RCC 7860 (cell line): Measurements from ENCODE around the gene CLIP2.
"Not testable (repeated sequence)": the region's sequence is repeated elsewhere in the genome, so short reads cannot be mapped to it uniquely, and the experiment has no call there.

Experiments
- DNase-seq: peaks from one replicate; pipeline ENCODE4 v3.0.0-alpha.2; 2015; ENCODE audit warnings: low spot score
- FAIRE-seq: peaks from 2 replicates; lab custom pipeline; 2012; peaks lifted over from hg19 to GRCh38; lab: Jason Lieb, UNC

CLIP2 gene

DNA sequence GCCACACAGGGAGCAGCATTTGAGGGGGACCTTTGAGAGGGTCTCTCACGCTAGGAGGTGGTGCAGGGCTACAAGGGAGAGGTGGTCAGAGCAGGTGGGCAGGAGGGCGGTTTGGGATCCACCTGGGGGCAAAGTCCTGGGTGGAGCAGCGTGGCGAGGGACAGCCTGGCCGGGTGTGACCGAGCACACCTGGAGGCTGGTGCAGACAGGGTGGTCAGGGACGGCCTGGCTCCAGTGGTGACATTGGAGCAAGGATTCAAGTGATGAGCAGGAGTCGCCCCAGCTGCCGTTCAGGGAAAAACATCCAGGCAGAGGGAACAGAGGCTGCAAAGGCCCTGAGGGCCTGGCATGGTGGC lies 36.0 kb downstream of the CLIP2 start:
- no peak for FAIRE-seq

GRCh38 chr7:74329225-74329624 lies 40.0 kb downstream of the CLIP2 start:
- FAIRE-seq (no peak), DNase-seq (no peak)

More for the DNA sequence above, 36.0 kb downstream of the CLIP2 start:
- no peak for DNase-seq

- FAIRE-seq (no peak), DNase-seq (no peak)
Measured at GRCh38 chr7:74332373-74333176, 43.4 kb downstream of the CLIP2 start.

DNA sequence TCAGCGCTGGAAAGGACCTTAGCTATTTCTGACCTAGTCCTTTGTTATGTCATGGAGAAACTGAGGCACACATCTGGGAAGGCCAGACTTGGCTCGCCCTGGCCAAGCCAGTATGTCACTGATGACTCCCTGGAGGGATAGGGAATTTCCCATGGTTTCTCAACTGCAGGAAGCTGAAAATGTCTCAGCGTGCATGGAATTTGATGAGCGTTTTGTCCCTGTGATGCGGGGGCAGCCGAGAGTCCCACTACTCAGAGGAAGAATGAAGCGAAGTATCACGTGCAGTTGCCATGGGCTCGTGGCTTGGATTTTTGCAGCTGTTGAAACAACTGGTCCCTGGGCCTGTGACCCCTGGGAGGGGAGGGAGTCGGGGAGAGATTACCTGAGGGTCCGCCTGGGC lies 44.8 kb downstream of the CLIP2 start:
- FAIRE-seq = peak; percentile 67
- peak; percentile 85 for DNase-seq

DNA sequence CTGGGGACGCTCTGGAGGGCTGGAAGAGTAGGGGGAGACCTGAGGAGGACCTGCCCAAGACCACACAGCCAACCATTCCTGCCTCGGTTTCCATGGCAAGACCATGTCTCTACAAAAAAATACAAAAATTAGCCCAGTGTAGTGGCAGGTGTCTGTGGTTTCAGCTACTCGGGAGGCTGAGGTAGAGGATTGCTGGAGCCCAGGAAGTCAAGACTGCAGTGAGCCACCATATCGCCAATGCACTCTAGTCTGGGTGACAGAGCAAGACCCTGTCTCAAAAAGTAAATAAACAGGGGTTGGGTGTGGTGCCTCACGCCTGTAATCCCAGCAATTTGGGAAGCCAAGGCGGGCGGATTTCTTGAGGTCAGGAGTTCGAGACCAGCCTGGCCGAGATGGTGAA lies 48.7 kb downstream of the CLIP2 start:
- DNase-seq = no peak
- no peak for FAIRE-seq

GRCh38 chr7:74338366-74339108 lies 49.3 kb downstream of the CLIP2 start:
- DNase-seq (no peak), FAIRE-seq (no peak)

DNA sequence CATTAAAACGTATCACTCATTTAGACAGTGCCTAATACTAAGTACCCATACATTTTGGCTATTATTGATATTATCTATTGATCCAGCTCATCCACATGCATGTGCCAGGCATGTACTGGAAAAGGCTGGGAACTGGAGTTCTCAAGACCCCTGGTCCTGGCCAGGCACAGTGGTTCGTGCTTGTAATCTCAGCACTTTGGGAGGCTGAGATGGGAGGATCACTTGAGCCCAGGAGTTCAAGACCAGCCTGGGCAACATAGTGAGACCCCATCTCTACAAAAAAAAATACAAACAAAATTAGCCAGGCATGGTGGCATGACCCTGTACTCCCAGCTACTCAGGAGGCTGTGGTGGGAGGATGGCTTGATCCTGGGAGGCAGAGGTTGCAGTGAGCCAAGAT lies 50.4 kb downstream of the CLIP2 start:
- FAIRE-seq, DNase-seq: not testable (repeated sequence)

DNA sequence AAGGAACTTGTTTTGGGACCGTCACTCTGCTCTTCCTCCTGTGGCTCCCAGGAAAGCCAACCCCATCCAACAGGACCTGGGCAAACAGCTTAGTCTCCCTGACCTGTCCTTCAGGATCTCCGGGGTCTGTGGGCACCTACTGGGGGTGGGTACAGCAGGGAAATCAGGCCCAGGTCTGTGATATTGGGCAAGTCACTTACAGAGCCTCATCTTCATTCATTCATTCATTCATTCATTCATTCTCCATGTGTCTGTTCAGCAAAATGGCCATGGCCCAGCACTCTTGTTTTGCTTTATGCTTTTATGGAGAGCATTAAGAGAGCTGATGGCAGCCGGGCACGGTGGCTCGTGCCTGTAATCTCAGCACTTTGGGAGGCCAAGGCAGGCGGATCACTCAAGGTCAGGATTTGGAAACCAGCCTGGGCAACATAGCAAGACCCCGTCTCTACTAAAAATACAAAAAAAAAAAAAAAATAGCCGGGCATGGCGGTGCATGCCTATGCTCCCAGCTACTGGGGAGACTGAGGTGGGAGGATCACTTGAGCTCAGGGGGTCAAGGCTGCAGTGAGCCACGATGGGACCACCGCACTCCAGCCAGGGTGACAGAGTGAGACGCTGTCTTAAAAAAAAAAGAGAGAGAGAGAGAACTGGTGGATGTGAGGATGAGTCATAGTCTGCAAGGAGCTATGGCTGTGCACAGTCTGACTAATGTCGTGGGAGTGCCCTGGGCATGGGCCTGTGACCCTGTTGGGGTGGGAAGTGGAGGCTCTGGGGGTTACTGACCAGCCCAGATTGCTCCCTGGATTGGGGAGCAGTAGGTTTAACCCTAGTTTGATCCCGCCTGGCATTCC lies 54.3 kb downstream of the CLIP2 start:
- FAIRE-seq = no peak
- peak; percentile 96 for DNase-seq

GRCh38 chr7:74344132-74344496 lies 54.9 kb downstream of the CLIP2 start:
- FAIRE-seq (peak; percentile 95), DNase-seq (peak; percentile 94)

DNA sequence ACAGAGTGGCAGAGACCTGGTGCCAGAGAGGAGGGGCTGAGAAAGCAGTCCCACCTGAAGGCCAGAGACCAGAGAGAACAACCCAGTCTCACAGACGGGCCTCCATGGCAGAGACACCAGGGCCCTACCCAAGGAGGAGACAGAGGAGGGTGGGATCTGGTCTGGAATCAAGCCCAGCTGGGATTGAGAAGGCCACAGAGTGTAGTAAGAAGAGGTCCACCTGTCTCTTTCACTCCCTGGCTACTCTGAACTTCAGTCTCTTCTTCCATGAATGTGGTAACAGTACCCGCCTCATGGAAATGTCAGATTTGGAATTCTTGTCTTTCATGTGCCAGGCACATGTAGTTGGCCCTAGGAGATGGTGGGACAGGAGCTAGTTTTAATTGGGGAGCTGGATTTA lies 55.6 kb downstream of the CLIP2 start:
- FAIRE-seq (no peak), DNase-seq (no peak)

DNA sequence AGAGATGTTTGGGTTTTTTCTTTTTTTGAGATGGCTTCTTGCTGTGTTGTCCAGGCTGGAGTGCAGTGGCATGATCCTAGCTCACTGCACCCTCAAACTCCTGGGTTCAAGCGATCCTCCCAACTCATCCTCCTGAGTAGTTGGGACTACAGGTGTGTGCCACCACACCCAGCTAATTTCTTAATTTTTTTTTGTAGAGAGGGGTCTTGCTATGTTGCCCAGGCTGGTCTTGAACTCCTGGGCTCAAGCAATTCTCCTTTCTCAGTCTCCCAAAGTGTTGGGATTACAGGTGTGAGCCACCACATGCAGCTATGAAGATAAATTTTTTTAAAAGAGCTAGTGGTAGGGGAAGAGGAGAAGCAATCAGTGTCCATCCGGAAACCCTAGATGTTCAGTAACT lies 56.8 kb downstream of the CLIP2 start:
- DNase-seq (no peak), FAIRE-seq (no peak)

GRCh38 chr7:74349621-74350020 lies 60.4 kb downstream of the CLIP2 start:
- no peak for FAIRE-seq
- DNase-seq = no peak

DNA sequence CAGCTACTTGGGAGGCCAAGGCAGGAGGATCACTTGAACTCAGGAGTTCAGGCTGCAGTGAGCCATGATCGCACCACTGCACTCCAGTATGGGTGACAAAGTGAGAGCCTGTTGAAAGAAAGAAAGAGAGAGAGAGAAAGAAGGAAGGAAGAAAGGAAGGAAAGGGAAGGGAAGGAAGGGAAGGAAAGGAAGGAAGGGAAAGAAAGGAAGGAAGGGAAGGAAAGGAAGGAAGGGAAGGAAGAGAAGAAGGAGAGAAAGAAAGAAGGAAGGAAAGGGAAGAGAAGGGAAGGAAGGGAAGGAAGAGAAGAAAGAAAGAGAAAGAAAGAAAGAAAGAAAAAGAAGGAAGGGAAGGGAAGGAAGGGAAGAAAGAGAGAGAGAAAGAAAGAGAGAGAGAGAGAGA lies 61.5 kb downstream of the CLIP2 start:
- no peak for FAIRE-seq

DNA sequence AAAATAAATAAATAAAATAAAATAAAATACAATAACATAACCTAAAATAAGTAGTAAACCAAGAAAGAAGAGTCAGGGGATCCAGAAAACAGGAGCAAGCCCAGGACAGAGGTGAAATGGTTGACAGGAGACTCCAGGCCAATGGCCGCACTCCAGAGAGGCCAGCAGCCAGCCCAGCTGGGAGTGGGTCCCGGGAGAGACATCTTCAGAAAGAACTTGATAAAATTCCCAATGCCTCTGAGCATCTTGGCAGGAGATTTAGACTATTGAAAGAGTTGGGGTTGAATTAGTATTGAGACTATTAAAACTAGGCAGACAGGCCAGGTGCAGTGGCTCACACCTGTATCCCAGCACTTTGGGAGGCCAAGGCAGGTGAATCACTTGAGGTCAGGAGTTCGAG lies 62.6 kb downstream of the CLIP2 start:
- DNase-seq = no peak
- no peak for FAIRE-seq

More for the DNA sequence above, 61.5 kb downstream of the CLIP2 start:
- DNase-seq = no peak

- DNase-seq, FAIRE-seq: not testable (repeated sequence)
Measured at GRCh38 chr7:74352551-74353138, 63.4 kb downstream of the CLIP2 start.

GRCh38 chr7:74354009-74354408 lies 64.8 kb downstream of the CLIP2 start:
- FAIRE-seq (no peak), DNase-seq (no peak)

- FAIRE-seq (peak; percentile 92), DNase-seq (peak; percentile 89)
Measured at GRCh38 chr7:74355091-74355490, 65.9 kb downstream of the CLIP2 start.

DNA sequence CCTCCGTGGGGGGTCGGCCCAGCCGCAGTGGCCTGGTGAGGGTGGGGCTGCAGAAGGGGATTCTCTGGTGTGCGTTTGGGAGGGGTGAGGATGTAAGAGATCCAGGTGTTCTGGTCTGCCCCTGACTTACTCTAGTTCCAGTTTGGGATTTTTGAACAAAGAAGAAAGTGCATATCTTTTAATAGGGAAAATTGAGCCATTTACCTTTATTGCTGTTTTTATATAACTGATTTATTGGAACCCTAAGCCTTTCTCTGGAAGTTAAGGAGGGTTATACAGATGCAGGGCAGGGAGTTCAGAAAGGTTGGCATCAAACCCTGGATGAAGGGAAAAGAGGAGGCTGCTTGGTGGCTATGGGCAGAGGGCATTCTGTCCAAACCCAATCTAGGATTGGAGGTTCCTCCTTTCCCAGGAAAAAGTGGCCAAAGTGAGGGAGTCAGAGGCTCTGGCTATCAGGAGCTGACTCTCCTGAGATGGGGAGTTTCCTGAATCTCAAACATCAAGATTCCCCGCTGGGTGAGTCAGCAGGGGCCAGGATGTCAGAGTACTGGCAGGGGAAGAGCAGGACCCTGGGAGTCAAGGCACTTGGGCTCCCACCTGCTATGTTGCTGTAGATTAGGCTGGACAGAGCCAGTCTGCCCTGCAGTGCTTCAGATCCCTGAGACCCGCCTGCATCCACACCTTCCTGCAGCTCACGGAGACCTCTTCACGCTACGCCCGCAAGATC lies 67.5 kb downstream of the CLIP2 start:
- FAIRE-seq (no peak), DNase-seq (peak; percentile 55)

DNA sequence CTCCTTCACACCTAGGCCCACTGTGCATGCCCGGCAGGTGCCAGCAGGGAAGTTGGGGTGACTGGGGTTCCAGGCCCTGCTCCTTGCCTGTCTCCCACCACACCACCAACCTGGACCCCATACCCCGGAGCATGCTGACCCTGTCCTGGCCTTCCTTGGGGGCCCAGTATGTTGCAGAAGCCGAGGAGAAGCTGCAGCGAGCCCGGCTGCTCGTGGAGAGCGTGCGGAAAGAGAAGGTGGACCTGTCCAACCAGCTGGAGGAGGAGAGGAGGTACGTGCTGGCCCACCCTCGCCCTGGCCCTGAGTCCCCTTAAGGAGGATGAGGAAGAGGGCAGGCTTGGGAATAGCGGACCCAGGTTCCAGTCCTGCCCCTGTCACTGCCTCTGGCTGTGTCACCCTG lies 70.8 kb downstream of the CLIP2 start:
- DNase-seq = no peak
- no peak for FAIRE-seq

GRCh38 chr7:74362266-74362665 lies 73.1 kb downstream of the CLIP2 start:
- FAIRE-seq (no peak), DNase-seq (no peak)
